Hippocampal formation (tissue), 2 donors: ENCODE measurements around the gene YPEL2.

Source experiments
- DNase-seq, 2 donors: peaks; one replicate each; lab custom pipeline; 2025; lab: John Stamatoyannopoulos, UW

The YPEL2 gene

GRCh38 chr17:59357219-59357697 is 25.8 kb downstream of the YPEL2 start:
- no peak for DNase-seq

DNA sequence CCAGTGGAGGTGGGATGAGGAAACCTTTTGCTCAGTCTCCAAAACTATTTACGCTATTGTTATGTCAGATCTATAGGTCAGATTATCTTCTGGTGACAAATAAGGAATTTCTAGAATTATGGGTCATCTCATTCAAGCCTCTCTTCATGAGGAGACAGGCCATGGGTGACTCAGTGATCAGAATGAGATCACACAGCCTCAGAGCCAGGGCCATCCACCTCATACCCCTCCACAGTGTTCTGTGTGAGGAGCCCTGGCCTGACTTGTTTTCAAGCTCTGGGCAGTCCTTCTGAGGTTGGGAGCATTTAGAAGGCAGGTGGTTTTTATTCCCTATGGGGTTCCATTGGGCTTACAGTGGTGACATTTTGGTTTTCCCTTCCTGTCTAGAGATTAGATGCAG is 26.5 kb downstream of the YPEL2 start:
- DNase-seq = no peak

DNA sequence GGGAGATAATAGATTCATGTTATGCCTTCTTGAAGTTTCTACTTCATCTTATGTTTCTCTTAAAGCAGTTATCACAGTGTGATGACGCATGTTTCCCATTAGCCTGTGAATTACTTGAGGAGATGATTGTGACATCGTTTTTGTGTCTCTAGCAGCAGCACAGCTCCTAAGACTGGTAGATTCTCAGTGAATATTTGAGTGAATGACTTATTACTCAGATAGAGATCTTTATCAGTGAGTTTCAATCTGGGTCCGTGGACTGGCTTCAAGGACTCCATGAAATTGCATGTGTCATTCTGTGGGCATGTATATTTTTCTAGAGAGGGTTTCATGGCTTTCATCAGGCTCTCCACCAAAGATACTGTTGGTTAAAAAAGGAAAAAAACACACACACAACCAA is 29.9 kb downstream of the YPEL2 start:
- no peak for DNase-seq

GRCh38 chr17:59361916-59362810 is 30.7 kb downstream of the YPEL2 start:
- DNase-seq = peak in 1 of 2 donors; percentile 66

GRCh38 chr17:59362811-59363205 is 31.4 kb downstream of the YPEL2 start:
- DNase-seq = no peak

- peak; percentile 49 to 68 for DNase-seq
Measured at GRCh38 chr17:59365383-59365981, 34.0 kb downstream of the YPEL2 start.

DNA sequence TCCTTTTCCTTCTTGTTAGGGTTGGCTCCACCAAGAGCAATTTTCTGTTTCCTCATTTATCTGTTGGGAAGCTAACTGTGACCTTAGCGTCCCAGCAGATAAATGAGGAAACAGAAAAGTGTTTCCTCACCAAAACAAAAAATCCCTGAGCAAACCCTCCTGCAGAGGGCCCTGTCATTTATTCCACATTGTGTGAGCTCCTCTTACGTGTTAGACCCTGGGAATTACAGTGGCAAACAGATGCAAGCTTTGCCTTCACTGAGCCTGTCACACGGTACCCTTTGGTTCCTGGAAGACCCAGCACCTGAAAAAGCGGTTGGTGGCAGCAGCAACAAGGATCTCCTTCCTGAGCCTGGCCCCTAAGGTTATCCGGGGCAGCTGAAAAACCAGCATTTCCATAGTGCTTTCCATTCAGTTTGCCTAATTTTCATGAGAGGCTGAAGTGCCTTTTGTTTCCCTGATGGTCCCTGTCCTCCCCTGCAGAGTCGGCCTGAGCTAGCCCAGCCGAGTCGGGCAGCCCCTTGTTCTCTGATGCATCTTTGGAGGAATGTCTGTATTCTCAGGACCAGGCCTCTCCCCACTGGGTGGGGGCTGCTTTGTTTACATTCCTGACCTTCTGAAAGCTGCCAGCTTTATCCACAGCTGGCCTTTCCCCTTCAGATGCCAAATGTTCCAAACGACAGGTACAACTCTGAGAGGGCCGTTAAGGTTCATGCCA is 34.7 kb downstream of the YPEL2 start:
- no peak for DNase-seq

GRCh38 chr17:59366773-59367656 is 35.6 kb downstream of the YPEL2 start:
- no peak for DNase-seq

GRCh38 chr17:59367657-59368045 is 36.2 kb downstream of the YPEL2 start:
- DNase-seq = no peak

DNA sequence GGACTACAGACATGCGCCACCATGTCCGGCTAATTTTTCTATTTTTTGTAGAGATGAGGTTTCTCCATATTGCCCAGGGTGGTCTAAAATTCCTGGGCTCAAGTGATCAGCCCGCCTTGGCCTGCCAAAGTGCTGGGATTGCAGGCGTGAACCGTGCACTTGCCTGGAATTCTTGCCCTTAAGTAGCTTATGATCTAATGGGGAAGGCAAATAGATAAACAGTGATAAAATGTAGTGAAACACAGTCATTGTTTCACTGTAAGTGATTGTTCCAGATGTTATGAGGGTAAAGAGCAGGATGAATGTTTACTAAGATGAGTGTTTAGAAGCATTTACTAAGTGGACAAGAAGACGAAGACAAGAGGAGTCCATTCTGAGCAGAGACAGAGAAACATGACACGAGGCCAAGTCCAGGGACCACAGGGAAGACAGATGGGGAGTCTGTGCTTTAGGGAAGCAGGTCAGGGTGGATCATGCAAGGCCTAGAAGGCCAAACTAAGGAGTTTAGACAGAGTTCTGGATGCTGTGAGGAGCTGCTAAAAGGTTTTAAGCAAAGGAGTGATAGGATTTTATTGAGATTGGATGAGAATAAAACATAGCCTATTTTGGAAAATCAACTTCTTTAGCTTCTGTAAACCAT is 36.9 kb downstream of the YPEL2 start:
- DNase-seq = no peak

GRCh38 chr17:59369031-59369975 is 37.8 kb downstream of the YPEL2 start:
- DNase-seq = no peak

DNA sequence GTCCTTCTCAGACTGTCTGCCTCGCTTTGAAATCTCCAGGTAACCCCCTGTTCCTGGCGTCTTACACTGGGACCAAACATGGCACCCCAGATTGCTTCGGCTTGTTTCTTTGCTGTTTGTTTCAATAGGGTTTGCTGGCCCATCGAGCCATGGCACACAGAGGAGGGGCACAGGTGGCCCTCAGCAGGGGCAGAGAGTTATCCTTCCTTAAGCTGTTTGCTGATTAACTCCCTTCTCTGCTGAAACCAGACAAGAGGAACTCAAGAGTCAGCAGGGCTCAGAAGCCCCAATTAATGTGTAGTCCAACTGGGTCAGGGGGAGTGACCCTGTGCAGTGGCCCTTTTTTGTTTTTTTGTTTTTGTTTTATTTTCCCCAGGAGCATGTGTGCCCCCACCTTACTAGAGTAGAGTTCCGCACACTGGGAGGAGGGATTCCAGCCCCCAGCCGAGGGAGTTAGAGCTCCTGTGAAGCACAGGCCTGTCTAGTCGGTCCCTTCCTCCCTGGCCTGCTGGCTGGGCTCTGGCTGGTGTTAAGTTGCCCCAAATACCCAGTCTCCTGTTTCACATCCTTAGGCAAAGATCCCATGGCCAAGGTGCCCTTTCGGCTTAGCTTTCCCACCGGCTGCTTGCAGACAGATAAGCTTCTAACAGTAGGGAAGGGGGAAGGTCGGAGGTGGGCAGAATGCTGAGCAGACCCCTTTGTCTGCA is 39.3 kb downstream of the YPEL2 start:
- peak in 1 of 2 donors; percentile 36 for DNase-seq

DNA sequence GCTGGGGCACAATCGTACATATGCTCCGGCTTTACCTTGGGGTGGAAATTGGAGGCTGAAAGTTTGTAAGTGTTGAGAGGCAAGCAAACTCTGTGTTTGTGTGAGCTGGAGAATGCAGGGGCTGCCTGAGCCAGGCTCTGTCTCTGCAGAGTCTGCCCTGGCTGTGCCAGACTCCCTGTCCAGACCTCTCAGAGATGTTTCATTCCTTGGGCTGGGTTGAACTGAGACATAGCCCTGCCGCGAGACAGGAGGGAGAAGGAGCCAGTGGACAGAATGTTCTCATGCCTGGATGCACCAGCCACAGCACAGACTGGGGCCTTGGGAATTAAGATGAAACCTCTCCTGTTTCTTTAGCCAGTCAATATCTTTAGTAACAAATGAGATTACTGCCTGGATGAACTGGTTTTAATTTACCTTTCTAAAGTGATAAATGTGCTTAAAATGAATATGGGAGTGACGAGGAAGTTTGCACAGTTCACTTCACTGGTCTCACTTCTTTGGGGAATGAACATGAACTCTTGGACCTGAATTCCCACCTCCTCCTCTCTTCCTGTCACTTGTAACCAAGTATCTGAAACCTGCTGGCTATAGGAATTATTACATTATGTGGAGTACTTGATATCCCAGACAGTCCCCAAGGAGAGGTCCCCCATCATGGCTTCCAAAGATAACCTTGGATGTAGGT is 40.1 kb downstream of the YPEL2 start:
- peak in 1 of 2 donors; percentile 32 for DNase-seq

DNA sequence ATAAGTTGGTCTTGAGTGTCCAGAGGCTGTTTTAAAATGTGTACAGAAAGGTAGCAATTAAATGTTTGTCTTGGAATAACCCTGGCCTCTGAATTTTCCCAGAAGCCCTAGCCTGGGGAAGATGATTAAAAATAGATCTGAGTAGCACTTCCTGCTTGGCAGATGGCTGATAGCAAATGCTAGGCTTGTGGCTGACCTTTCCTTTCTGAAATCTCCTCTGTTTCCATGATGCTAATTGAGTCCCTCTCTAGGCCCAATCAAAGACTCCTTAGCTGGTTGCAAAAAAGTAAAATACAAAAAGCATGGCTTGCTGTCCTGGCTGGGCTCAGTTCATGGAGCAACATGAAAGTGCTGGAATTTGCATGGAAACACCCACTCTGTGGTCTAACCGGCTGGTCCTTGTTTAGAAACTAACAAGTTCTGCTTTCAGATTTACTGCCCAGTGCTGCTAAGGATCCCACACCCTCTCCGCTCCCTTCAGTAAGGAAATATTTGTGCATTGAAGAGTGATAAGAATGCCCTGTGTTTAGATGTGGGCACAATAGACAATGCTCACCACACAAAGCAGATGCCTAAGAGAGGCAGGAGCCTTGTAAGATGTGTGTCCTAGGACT is 40.8 kb downstream of the YPEL2 start:
- peak in 1 of 2 donors; percentile 40 for DNase-seq

DNA sequence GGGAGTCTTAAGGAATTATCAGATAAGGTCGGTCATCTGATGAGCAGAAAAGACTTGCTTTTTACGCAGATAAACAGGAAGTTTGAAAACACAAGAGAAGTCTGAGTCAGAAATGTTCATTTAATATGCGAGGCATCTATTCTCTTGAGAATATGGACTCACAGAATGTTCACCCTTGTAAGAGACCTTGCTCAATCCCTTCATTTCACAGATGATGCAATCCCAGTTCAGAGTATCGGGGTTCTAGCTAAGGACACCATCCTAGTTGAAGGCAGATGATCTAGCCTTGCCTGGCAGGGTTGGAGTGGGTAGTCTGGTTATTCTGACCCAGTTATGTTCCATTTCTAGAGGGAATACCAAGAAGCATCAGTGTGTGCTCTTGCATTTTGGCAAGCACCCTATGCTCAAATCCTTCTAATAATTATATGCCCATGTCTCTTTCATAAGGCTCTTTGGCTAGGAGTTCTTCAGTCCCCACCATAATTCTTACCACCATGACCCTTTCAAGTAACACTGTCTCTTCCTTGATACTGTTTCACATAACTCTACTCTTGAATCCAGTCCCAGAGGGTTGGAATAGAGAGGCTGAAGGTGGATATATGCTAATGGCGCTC is 42.5 kb downstream of the YPEL2 start:
- no peak for DNase-seq

DNA sequence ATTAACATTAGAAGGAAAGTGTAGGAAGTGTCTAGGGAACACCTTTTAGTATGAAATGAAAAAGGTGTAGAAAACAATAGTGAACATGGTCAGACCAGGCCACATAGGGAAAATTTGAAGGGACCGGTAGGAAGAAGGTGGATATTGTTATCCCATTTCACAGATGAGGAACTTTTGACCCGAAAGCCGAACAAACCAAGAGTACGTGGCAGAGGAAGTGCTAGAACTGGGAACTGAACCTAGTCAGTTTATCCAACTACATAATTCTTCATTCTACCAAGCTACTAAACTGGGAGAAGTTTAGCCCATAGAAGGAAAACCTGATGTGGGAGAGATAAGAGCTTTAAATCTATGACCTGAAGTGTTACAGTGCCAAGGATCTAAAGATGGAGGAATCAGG is 43.2 kb downstream of the YPEL2 start:
- no peak for DNase-seq

- no peak for DNase-seq
Measured at GRCh38 chr17:59375857-59376256, 44.4 kb downstream of the YPEL2 start.

DNA sequence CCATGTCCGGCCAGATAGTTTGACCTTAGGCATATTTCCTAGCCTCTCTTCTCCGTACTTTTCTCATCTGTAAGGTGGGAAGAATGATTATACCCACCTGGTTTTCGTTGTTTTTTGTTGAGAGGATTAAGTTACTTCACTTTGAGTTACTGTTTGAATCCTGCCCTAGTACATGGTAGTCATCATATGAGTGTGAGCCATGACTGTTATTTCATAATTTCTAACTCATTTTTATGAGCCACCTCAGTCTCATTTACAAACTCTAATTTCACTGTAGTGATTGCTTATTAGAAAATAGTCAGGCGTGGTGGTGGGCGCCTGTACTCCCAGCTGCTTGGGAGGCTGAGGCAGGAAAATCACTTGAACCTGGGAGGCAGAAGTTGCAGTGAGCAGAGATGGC is 45.1 kb downstream of the YPEL2 start:
- no peak for DNase-seq
